NK-92 (cell line): ENCODE results near the gene ASCC1.
"Not testable (repeated sequence)": the region's sequence is repeated elsewhere in the genome, so short reads cannot be mapped to it uniquely, and the experiment has no call there.

Source experiments
- DNase-seq: peaks from one replicate; lab custom pipeline; 2025; ENCODE audit not compliant: unreplicated experiment; lab: John Stamatoyannopoulos, UW

The ASCC1 gene

DNA sequence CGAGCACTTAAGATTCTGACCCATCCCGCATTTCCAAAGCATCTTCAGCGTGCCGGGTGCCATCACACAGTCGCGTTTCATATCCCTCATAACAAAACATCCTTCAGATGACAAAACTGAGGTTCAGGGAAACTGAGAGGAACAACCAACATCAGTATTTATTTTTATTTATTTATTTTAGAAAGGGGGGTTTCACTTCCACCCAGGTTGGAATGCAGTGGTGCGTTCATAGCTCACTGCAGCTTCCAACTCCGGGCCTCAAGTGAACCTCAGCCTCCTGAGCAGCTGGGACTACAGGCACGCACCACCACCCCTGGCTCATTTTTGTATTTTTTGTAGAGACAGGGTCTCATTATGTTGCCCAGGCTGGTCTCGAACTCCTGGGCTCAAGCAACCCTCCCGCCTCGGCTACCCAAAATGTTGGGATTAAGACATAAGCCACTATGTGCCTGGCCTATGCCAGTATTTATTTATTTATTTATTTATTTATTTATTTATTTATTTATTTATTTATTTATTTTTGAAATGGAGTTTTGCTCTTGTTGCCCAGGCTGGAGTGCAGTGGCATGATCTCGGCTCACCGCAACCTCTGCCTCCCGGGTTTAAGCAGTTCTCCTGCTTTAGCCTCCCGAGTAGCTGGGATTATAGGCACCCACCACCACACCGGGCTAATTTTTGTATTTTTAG, 33.2 kb upstream of the ASCC1 start:
- not testable (repeated sequence) for DNase-seq

DNA sequence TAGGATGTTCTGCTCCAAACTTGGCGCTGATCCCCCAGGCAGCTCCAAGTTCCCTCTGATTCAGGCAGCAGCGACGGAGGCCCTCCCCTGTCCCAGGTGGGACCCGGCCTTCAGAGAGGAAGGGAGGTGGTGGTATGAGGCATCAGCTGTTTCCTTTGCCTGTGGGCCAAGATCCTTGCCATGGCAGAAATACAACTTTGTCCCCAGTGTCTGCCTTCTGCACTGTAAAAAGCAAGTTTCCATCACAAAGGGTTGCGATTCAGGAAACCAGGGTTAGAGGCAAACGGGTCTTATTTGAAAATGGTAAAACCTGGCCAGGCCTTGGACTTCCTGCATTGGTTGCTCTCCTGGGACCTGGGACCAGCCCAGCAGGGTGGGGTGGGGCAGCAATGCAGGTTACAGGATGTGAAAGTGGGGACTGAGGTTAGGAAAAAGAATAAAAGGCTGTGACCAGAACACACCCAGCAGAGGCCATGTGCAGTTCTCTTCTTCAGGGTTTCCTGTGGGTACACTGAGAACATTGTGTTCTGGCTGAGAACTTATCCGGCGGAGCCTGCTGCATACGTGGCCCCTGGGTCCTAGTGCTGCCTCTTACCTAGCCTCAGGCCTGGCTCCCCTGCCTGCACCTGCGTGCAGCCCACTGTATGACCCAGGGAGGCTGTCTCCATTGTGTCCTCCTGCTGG, 32.5 kb upstream of the ASCC1 start:
- DNase-seq, result no peak

GRCh38 chr10:72245949-72246525, 30.0 kb upstream of the ASCC1 start:
- no peak for DNase-seq

GRCh38 chr10:72244573-72245038, 28.5 kb upstream of the ASCC1 start:
- no peak for DNase-seq

GRCh38 chr10:72243822-72244437, 27.9 kb upstream of the ASCC1 start:
- no peak for DNase-seq

GRCh38 chr10:72242675-72243074, 26.6 kb upstream of the ASCC1 start:
- DNase-seq, result no peak

GRCh38 chr10:72241691-72242252, 25.7 kb upstream of the ASCC1 start:
- DNase-seq, result no peak

DNA sequence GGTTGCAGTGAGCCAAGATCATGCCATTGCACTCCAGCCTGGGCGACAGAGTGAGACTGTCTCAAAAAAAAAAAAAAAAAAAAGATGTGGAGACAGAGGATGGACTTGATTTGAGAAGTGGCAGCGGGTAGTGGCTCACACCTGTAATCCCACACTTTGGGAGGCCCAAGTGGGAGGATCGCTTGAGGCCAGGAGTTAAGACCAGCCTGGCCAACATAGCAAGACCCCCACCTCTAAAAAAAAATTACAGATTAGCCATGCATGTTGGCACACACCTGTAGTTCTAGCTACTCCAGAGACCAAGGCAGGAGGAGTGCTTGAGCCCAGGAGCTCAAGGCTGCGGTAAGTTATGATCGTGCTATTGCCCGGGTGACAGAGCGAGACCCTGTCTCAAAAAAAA, 24.3 kb upstream of the ASCC1 start:
- no peak for DNase-seq

DNA sequence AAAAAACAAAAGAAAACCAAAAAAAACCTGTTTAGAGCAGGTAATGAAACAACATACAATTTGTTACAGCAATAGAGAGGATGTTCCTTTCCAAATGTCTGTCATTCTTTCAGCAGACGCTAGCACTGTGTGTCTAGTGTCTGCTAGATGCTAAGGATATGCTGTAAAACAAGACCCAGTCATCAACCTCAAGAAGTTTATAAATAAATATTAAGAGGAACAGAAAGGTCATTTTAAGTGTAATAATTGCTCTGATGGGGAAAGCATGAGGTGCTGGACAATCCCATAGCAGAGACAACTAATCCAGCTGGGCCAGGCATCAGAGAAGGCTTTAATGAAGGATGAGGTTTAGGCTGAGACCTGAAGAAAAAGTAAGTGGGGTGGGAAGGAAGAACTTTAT, 23.3 kb upstream of the ASCC1 start:
- DNase-seq, result no peak

DNA sequence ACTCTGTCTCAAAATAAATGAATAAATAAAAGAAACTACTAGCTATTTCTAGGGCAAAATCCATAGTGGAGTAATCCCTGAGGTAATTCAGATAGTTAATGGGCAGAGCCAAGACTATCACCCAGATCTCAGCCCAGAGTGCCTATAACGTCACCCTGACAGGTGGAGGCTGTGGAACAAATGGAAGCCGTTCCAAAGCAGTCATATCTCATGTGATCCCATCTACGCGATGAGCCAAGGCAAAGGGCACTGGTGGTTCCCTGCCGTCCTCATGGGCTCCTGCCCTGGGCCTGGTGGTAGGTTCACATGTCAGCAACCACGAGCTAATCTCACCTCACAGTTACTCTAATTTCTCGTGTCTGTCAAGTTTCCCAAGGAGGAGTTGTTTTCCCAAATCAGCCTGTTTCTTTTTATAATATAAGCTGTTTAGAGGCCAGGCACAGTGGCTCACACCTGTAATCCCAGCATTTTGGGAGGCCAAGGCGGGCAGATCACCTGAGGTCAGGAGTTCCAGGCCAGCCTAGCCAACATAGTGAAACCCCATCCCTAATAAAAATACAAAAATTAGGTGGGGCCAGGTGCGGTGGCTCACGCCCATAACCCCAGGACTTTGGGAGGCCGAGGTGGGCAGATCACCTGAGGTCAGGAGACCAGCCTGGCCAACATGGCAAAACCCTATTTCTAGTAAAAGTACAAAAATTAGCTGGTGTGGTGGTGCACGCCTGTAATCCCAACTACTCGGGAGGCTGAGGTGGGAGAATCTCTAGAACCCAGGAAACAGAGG, 22.5 kb upstream of the ASCC1 start:
- no peak for DNase-seq

DNA sequence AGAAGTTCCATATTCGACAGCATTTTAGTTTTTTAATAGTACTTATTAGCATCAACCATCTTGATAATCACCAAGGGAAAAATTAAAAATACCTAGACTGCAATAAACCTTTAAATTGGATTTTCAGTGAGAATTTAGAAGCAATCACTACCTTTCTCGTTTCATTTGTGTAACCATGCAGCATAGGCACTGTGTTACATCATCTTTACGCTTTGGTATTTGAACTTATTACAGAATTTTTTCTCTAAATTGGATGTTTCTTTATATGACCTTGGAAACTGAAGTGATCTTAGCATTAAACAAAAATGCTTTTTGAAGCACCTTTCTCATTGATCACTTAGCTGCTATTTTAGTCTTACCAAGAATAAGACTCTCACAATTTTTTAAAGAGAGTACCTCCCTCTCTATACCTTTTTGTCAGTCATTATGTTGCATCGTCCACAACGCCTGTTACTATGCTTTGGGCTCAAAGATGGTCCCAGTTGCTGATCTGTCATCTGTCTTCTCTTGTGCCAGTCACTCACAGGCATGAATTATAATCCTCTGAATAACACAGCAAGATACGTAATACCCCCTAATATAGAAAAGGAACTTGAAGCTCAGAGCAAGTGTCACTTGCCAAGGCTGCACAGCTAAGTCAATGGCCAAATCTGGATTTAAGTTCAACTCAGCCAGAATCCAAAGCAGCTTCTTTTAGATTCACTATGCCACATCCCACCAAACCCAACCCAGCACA, 19.6 kb upstream of the ASCC1 start:
- no peak for DNase-seq

DNA sequence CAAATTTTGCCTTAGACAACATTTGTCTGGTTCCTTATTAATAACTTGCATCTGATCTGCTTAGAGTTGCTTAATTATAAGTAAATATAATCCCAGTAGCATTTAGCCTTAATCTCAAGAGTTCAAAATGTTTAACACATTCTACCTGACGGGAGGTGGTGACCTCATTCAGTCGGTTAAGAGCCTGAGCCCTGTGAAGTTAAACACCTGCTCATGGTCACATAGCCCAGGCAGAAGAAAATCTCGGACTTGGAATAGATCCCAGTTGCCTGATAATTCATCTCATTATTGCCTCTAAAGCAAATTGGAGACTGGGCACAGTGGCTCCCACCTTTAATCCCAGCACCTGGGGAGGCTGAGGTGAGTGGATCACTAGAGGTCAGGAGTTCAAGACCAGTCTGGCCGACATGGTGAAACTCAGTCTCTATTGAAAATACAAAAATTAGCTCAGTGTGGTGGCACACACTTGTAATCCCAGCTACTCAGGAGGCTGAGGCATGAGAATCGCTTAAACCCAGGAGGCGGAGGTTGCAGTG, 18.6 kb upstream of the ASCC1 start:
- DNase-seq, result no peak

GRCh38 chr10:72233621-72234020, 17.5 kb upstream of the ASCC1 start:
- DNase-seq, result no peak

GRCh38 chr10:72229261-72230251, 13.5 kb upstream of the ASCC1 start:
- DNase-seq, result no peak

- DNase-seq, result no peak
These were observed 12.3 kb upstream of the ASCC1 start for GRCh38 chr10:72228318-72228751.

DNA sequence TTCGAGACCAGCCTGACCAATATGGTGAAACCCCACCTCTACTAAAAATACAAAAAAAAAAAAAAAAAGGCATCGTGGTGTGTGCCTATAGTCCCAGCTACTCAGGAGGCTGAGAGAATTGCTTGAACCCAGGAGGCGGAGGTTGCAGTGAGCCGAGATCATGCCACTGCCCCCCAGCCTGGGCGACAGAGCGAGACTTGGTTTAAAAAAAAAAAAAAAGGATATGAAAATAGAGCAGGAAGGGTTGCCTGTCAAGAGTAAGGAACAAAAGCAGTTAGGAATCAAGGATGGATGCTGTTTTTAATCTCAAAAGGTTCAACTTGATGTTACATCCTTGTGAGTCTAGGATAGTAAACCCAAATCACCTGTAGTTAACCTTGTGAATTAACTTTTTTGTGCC, 11.8 kb upstream of the ASCC1 start:
- no peak for DNase-seq

DNA sequence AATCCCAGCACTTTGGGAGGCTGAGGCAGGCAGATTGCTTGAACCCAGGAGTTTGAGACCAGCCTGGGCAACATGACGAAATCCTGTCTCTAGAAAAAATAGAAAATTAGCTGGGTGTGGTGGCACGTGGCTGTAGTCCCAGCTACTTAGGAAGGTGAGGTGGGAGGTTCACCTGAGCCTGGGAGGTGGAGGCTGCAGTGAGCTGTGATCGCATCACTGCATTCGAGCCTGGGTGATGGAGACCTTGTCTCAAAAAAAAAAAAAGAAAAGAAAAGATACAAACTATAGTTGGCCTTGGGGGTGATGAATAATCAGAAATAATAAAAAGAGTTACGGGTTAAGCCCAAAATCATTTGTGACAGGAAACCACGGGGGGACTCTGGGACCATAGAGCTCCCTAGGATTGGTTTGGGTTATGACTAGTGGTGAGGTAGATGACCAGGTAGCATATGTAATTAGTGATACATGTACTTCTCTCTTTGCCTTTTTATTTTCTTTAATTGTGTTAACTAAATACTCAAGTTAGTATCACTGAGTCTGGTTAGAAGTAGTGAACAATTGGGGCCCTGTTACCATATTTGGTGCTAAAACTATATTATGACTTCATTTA, 10.4 kb upstream of the ASCC1 start:
- no peak for DNase-seq

- not testable (repeated sequence) for DNase-seq
These were observed 8.1 kb upstream of the ASCC1 start for GRCh38 chr10:72224191-72224590.
